Stimulated activated CD4-positive, alpha-beta T cell treated with anti-CD3 and anti-CD28 coated beads, Interleukin-4, amount 100 ng/mL, for 24 hours (primary cell): ENCODE results near the gene SERPINB6.
A peak's percentile ranks its signal among the peaks of the same experiment; 100 is the strongest.
"Not testable (repeated sequence)": the region's sequence is repeated elsewhere in the genome, so short reads cannot be mapped to it uniquely, and the experiment has no call there.

ENCODE experiments used
- DNase-seq: peaks from one replicate; pipeline ENCODE4 v3.0.0-alpha.2; 2020

SERPINB6 gene

DNA sequence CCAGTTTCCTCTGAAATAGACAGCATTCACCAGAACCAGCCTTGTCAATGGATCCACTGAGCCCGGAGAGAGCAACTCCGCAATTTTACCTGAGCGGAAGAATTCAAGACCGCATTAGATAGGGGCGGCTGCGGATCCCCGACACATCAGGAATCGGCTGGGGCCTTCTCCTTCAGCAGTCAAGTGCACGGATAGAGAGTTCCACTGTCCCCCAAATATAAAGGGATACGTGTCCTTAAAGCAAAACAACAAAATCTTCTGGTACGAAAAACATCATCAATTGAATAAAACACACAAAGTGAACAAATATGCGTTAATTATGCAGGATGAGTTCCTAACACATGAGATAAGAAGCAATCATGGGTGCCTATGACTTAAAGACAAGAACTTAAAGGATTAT lies 18.3 kb downstream of the SERPINB6 start:
- DNase-seq: no peak

DNA sequence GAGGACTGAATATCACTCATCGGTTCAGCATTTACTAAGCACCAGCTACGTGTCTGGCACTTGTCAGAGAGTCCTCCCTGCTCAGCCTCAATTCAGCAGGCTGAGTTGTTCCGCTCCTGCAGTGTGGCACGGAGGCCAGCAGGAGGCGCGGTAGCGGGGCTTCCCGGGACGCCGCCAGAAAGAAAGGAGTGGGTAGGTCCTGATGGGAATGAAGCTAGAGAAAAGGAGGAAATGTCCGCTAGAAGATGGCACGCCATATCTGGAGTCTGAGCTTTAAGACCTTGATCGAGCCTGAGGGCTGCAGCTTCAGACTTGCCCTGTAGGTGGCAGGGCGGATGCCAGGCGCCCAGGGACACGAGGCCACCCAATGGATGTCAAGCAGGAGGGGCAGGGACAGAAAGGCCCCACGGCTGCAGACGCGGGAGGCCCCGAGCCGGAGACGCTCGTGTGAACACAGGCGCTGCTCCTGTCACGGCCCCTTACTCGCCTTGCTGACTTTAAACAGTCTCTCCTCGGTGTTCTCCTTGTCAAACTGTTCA lies 18.7 kb downstream of the SERPINB6 start:
- DNase-seq: peak; percentile 63

DNA sequence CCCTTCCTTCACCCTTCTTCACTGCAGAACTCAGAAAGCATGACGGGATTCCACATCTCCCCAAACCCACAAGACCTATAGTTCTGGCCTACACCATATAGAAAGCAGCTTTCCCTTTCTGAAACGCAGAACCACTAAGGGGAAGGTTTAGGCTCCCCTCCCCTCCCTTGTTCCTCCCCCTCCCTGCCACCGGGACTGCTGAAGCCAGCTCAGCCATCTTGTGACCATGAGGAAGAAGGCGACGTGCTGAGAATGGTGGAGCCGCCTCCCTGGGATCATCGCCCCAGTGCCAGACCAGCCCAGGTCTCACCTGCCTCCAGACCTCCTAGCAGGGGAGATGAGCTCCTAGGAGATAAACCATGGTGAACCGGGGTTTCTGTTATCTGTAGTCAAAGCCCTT lies 19.6 kb downstream of the SERPINB6 start:
- no peak for DNase-seq

DNA sequence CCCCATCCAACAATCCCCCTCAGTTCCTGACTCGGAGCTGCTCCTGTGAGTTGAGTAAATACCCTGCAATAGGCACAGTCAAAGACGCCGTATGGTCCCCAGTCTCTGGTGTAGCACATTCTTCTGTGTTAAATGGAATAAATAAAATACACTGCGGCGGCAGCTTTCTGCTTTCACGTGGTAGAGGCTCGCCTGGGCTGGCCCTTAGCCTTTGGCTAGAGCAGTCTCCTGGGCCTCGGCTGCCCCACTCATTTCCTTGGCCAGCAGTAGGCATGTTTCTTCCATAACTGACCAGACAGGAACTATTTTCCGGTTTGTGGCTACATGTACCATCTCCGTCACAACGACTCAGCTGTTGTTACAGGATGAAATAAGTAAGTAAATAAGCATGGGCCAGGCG lies 20.7 kb downstream of the SERPINB6 start:
- no peak for DNase-seq

DNA sequence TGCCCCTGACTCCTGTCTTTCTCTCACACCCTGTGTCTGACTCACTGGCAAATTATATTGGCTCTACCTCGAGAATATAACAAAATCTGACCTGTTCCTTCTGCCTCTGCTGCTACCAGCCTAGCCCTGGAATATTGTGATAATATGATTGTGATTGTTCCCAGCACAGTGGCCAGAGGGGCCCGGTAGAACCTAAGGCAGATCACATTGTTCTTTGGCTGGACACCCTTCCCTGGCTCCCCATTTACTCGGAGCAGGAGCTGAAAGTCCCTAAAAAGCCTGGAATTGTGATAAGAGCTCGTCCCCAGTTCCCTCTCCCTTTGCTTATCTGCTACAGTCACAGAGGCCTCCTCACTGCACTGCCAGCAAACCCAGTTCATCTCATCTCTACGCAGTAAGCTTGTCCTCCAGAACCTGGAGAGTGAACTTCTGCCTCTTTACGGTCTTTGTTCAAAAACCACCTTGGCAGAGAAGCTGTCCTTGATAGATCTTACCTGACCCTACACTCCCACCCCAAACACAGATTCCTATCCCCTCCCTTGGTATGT lies 21.8 kb downstream of the SERPINB6 start:
- no peak for DNase-seq

DNA sequence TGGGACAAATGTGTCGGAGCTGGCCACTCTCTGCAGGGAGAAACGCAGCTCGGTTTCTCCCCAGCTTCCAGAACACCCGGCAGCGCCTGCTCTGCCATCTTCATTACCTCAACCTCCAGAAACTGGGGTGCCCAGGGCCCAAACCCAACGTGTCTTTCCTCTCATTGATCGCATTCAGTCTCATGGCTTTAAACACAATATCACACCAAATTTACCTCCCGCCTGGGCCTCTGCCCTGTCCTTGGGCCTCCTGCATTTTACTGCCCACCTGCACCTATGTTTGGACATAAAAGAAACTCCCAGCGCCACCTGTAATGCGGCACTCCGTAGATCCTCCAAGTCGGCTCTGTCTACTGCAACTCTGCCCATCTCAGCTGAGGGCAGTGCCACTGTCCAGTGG lies 22.2 kb downstream of the SERPINB6 start:
- no peak for DNase-seq

DNA sequence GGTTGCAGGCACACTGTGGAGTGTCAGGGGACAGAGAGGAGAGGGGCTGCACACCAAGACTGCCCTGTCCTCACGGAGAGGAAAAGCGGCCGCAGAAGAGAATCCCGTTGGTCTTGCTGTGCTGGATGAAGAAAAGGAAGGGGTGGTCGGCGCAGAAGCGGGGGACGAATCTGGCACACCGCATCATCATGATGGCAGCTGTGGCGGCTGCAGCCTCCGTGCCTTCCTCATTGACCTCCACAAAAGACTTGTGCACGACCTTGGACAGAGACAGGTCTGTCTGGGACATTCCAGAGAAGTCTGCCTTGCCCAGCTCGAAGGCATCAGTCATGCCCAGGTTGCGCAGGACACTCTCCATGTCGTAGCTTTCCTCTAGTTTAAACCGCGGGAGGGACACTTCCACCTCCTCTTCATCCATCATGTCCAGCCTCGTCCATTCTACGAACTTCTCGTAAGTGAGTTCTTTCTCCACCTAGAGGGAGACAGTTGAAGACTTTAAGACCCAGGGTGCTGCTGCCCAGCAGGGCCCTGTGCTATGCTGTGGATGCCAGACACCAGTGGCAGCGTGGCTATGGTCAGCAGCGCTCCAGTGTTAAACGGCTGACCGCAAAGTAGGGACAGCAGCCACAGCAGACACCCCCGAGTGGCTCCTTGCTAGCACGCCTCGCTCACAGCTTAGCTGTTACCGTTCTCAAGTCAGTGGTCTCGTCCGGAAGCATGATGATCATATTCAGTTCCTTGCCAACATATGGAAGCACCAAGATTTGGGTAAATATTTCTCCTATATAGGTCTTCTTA lies 22.9 kb downstream of the SERPINB6 start:
- no peak for DNase-seq

DNA sequence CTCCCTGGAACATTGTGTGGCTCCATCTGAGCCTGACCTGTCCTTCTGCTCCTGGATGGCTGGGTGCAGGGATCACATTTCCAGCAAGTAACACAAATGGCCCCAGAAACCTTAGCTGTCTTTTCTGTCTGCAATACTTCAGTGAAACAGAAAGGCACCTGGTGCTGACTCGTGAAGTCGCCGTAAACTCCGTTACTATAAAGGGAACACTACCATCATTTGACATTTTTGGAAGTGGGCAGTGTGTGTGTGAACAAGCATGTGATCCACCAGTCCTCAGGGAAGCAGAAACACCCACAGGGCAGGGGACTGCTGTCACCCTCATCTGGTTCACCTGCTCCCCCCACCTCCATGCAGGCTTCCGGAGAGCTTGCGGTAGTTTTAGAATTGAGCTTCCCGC lies 23.9 kb downstream of the SERPINB6 start:
- no peak for DNase-seq

DNA sequence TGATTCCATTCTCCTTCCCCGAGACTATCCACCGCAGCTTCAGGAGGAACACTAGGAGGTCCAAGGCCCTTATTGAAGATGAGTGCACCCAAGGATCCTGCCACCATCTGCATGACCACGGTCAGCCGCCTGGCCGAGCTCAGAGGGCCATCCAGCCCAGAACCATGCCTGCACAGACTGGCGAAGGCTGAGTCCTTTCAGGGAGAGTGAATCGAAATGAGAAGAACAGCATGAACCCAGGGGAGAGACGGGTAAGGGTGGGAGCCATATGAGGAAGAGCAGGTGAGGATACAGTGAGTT lies 26.3 kb downstream of the SERPINB6 start:
- no peak for DNase-seq

DNA sequence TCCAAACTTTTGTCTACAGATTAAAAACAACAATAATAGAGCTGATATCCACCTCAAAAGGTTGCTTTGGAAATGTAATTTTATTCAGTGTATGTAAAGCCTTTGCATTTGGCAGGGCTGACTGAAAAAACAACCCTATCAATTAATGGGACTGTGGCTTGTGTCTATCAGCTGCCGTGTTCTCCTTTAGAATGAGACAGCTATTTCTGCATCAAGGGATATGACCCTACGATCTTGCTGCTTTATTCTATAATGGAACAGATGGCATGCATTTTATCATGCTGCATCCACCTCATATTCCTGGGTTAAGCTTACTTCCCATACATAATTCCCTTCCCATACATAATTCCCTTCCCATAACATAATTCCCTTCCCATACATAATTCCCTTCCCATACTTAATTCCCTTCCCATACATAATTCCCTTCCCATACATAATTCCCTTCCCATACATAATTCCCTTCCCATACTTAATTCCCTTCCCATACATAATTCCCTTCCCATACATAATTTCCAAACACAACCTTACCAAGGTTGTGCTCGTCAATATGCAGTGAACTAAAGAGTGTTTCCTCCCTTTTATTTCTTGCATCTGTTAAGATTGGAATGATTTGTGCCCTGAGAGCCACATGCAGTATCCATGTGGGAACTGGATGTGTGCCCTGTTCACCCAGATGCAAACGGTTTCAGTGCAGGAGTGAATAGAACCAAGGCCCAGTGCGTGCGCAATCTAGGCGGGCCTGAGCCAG lies 26.8 kb downstream of the SERPINB6 start:
- DNase-seq: no peak

DNA sequence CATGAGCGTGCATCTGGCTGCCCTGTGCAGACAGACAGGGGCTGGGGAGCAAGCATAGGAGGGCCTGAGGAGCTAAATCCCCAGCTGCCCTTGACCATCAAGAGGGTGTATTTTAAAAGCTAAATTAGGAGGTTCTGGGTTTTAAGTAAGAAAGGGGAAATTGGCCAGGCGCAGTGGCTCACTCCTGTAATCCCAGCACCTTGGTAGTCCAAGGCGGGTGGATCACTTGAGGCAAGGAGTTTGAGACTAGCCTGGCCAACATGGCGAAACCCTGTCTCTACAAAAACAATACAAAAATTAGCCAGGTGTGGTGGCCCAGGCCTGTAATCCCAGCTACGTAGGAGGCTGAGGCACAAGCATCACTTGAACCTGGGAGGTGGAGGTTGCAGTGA lies 27.8 kb downstream of the SERPINB6 start:
- DNase-seq: no peak

DNA sequence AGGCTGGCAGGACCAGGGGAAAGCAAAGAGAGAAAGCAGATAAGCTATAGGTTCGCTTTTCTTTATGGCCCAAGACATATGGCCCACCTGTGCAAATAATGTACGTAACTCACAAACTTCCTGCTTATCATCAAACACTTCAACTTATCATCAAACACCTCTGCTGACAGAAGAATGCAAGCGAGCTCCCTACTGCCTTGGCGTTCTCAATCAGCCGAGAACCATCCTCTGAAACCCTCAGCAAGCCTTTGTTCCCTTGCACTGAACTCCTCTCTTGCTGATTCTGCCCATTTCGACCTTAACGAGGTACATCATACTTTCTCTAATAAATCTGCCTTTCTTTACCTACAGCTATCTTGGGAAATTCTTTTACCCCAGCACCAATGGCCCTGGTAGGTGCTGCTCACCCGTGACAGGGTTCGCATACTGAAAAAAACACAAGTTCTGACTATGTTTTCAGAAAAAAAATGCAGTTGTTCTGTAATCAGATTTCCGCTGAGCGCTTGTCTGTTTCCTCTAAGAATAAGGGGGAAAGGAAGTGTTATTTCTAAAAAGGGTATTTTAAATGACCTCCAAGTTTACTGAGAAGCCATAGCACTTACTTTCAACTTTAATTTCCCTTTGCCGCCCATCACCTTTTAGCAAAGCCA lies 28.3 kb downstream of the SERPINB6 start:
- no peak for DNase-seq

DNA sequence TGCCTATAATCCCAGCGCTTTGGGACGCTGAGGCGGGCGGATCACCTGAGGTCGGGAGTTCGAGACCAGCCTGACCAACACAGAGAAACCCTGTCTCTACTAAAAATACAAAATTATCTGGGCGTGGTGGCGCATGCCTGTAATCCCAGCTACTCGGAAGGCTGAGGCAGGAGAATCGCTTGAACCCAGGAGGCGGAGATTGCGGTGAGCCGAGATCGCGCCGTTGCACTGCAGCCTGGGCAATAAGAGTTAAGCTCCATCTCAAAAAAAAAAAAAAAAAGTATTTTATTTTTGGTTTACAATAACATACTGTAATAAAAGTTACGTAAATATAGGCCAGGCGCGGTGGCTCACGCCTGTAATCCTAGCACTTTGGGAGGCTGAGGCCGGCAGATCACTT lies 29.3 kb downstream of the SERPINB6 start:
- DNase-seq: not testable (repeated sequence)

DNA sequence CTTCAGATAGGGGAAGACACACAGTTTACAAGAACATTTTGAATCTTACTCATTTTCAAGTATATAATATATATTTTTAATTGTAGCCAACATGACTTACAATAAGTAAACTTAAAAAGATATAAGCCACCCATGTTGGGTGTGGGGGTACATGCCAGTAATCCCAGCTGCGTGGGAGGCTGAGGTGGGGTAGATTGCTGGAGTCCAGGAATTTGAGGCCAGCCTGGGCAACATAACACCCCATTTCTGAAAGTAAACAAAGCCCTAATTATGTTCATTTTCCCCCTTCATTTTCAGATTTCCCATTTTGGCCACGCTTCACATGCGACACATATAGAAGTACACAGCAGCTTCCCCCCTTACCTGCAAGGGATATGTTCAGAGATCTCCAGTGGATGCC lies 30.5 kb downstream of the SERPINB6 start:
- no peak for DNase-seq

DNA sequence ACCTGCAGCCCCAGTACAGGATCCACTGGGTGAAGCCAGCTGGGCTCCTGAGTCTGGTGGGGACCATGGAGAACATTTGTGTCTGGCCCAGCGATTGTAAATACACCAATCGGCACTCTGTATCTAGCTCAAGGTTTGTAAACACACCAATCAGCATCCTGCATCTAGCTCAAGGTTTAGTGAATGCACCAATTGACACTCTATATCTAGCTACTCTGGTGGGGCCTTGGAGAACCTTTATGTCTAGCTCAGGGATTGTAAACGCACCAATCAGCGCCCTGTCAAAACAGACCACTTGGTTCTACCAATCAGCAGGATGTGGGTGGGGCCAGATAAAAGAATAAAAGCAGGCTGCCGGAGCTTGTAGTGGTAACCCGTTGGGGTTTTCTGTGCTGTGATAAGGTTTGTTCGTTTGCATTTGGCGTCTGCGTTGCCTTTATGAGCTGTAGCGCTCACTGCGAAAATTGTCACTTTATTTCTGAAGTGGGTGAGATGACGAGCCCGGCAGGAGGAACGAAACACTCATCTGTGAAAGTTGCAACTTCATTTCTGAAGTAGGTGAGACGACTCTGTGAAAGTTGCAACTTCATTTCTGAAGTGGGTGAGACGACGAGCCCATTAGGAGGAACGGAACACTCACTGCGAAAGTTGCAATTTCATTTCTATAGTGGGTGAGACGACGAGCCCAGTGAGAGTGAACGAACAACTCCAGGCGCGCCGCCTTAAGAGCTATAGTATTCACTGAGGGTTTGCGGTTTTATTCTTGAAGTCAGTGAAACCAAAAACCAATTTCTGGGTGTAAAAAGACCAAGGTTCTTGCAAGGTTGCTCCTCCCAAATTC lies 31.1 kb downstream of the SERPINB6 start:
- peak; percentile 89 for DNase-seq

DNA sequence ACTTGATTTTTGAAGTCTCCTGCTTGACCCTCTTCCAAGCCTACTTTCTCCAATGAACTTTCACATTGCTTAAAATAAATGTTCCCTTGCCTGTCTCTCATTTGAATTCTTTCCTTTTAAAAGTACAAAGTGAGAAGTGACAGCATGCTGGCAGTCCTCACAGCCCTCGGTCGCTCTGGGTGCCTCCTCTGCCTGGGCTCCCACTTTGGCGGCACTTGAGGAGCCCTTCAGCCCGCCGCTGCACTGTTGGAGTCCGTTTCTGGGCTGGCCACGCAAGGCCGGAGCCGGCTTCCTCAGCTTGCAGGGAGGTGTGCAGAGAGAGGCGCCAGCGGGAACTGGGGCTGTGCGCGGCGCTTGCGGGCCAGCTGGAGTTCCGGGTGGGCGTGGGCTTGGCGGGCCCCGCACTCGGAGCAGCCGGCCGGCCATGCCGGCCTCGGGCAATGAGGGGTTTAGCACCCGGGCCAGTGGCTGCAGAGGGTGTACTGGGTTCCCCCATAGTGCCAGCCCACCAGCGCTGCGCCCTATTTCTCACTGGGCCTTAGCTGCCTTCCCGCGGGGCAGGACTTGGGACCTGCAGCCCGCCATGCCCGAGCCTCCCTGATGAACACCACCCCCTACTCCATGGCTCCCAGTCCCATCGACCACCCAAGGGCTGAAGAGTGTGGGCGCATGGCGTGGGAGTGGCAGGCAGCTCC lies 31.9 kb downstream of the SERPINB6 start:
- DNase-seq: no peak

DNA sequence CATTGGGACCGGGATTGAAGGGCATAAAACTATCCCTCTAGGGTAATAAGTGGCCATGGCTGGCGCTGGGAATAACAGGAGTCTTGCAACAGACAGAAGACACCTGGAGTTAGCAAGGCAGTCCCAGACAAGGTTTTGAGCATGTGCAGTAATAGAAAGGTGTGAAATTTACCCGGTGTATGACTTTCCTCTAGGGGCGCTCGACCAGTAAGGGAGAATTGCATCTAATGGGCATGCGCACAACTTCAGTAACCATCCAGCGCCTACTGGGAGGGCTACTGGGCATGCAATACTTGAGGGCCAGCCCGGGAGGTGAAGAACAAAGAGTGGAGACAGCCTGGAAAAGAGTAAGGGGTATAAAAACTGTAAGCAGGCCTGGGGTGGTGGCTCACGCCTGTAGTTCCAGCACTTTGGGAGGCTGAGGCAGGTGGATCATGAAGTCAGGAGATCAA lies 32.7 kb downstream of the SERPINB6 start:
- DNase-seq: no peak

DNA sequence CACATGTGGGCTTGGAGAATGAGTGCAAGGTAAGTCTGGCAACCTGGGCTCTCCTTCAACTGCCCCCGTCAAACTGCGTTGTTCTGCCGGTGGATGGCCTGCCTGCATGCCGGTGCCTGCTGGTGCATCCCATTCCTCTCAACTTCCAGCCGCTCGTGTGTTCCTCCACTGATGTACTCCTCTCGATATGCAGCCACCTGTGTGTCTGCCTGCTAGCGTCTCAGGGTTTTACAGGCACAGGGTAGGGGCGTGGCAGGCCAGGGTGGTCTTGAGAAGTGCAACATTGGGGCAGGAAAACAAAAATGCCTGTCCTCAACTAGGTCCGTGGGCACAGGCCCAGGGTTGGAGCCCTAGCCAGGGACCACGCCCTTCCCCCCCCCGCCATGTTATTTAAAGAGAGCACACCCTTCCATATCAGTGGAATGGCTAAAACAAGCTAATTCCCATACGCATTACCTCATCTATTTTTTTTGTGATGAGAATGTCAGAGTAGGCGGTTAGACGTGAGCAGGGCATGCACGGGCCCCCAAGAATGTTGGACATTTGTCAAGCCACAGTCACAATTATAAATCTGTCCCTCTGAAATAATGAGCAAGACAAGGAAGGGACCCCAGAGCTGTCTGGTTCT lies 33.2 kb downstream of the SERPINB6 start:
- DNase-seq: no peak

DNA sequence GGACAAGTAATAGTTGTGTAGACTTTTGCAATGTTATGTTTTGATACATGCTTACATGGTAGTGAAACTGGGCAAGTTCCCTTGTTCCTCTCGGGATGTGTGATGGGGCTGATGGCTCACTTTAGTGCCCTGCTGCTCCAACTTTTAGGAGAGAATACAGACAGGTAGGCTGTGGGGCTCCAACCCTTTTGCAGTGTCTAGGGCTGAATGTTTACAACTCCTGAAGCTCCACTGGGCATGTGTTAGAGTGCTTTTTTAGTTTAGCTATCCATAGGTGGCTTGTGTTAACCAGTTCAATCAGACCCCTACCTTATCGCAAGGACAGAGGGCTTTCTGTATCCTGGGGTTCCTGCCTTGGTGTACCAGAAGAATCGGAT lies 33.8 kb downstream of the SERPINB6 start:
- DNase-seq: no peak

DNA sequence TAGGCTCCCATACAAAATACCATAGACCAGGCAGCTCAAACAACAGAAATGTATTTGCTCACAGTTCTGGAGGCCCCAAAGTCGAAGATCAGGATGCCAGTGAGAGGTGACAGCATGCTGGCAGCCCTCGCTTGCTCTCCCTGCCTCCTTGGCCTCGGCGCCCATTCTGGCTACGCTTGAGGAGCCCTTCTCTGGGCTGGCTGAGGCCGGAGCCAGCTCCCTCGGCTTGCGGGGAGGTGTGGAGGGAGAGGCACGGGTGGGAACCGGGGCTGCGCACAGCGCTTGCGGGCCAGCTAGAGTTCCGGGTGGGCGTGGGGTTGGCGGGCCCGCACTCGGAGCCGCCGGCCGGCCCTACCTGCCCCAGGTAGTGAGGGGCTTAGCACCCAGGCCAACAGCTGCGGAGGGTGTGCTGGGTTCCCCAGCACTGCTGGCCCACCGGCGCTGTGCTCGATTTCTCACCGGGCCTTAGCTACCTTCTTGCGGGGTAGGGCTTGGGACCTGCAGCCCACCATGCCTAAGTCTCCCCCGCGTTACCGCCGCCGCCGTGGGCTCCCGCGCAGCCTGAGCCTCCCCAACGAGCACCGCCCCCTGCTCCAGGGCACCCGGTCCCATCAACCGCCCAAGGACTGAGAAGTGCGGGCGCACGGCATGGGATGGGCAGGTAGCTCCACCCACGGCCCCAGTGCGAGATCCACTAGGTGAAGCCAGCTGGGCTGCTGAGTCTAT lies 35.6 kb downstream of the SERPINB6 start:
- no peak for DNase-seq

DNA sequence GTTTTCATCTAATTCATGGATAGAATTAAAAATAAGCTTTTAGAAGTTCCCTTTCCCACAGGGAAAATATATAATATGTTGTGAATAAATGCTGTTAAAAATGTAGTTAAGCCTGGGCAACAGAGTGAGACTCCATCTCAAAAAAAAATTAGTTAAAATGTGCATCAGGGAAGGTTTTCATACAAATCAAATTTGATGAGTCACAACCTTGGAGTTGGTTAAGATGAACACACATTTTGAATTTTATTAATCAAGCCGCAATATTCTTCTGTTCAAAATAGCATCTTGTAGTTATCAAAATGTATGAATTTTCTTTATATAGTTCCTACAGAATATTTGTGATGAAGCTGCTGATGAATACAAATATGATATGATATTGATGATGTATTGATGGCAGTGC lies 37.3 kb downstream of the SERPINB6 start:
- DNase-seq: no peak
